HUES6 (cell line): Measurements from ENCODE around the gene PSMB2.

Source experiments
- H3K27ac ChIP-seq: 2 replicates; pipeline ENCODE4 v1.7.0; 2013; ENCODE audit warnings: low read depth, mild to moderate bottlenecking, low read length, inconsistent platforms
- H3K27me3 ChIP-seq: 2 replicates; pipeline ENCODE4 v1.6.1; 2013; ENCODE audit warnings: low read length; ENCODE audit not compliant: control insufficient read depth, insufficient read depth
- H3K36me3 ChIP-seq: 2 replicates; pipeline ENCODE4 v1.6.1; 2013; ENCODE audit warnings: low read length; ENCODE audit not compliant: control insufficient read depth, insufficient read depth
- H3K4me1 ChIP-seq: 2 replicates; pipeline ENCODE4 v1.6.1; 2013; ENCODE audit warnings: low read length; ENCODE audit not compliant: control insufficient read depth, insufficient read depth
- H3K4me3 ChIP-seq: 2 replicates; pipeline ENCODE4 v1.5.1; 2013; ENCODE audit warnings: low read depth, low read length
- H3K9ac ChIP-seq: one replicate; pipeline ENCODE4 v1.6.1; 2013; ENCODE audit warnings: mild to moderate bottlenecking, low read length
- H3K9me3 ChIP-seq: 2 replicates; pipeline ENCODE4 v1.6.1; 2013; ENCODE audit warnings: low read depth, low read length; ENCODE audit not compliant: control insufficient read depth, insufficient read depth

The PSMB2 gene

DNA sequence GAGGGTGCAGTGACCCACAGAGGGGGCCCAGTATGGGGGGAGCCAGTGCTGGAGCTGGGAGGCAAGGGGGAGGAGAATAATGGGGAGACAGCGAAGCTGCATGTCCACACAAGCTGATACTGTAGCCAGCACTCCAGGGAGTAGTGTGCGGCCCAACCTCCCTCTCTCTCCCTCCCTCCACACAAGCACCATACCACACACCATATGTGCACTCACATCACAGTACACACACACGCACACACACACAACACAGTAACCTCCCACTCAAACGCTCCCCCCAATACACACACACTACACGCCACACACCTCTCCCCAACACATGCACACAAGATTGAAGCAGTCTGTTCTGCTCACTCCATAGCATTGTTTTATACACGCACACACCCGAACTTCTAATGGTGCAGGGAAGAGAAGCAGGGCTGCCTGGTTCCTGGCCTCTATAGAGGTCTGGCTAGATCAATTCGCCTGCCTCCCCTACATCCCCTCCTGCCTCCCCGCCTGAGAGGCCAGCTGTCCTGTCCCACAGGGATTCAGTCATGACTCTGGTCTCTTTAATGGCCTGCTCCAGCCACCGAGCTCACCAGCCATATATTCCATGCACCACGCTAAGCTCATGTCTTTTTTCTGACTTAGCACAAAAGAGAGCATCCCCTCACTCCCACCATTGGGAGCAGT is 79.9 kb downstream of the PSMB2 start:
- H3K27ac ChIP-seq: no peak overlapping the region

DNA sequence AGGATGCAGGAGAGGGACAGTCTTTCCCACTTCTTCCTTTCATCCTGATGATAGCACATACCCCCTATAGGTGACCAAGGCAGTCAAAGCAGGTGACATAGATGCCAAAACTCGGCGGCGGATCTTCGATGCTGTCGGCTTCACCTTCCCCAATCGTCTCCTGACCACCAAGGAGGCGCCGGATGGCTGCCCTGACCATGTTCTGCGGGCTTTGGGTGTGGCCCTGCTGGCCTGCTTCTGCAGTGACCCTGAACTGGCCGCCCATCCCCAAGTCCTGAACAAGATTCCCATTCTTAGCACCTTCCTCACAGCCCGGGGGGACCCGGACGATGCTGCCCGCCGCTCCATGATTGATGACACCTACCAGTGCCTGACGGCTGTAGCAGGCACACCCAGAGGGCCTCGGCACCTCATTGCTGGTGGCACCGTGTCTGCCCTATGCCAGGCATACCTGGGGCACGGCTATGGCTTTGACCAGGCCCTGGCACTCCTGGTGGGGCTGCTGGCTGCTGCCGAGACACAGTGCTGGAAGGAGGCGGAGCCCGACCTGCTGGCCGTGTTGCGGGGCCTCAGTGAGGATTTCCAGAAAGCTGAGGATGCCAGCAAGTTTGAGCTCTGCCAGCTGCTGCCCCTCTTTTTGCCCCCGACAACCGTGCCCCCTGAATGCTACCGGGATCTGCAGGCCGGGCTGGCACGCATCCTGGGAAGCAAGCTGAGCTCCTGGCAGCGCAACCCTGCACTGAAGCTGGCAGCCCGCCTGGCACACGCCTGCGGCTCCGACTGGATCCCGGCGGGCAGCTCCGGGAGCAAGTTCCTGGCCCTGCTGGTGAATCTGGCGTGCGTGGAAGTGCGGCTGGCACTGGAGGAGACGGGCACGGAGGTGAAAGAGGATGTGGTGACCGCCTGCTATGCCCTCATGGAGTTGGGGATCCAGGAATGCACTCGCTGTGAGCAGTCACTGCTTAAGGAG is 80.8 kb downstream of the PSMB2 start:
- H3K27me3 ChIP-seq: no peaks in the 10 kb centered on the region
- H3K27ac ChIP-seq: no peak overlapping the region
- H3K9ac ChIP-seq: no peak overlapping the region
- H3K4me3 ChIP-seq: no peak overlapping the region
- H3K4me1 ChIP-seq: peaks cover 17% of the 10 kb centered on the region
- no peaks in the 10 kb centered on the region for H3K9me3 ChIP-seq
- peaks cover 53% of the 10 kb centered on the region for H3K36me3 ChIP-seq

More for the DNA sequence above, 79.9 kb downstream of the PSMB2 start:
- H3K9me3 ChIP-seq: no peaks in the 10 kb centered on the region
- no peak overlapping the region for H3K4me3 ChIP-seq
- peaks cover 8% of the 10 kb centered on the region; the same call in 1 of the 2 replicates for H3K4me1 ChIP-seq
- H3K36me3 ChIP-seq: peaks cover 60% of the 10 kb centered on the region
- no peak overlapping the region for H3K9ac ChIP-seq
- H3K27me3 ChIP-seq: no peaks in the 10 kb centered on the region

GRCh38 chr1:35559317-35559944 is 81.9 kb downstream of the PSMB2 start:
- H3K4me3 ChIP-seq: 0 out of 2 replicates have a peak overlapping the region, but pooled peaks have one; percentile 17
- H3K27me3 ChIP-seq: no peaks in the 10 kb centered on the region
- H3K9me3 ChIP-seq: no peaks in the 10 kb centered on the region
- peaks cover 25% of the 10 kb centered on the region for H3K4me1 ChIP-seq
- no peak overlapping the region for H3K27ac ChIP-seq
- H3K9ac ChIP-seq: no peak overlapping the region
- H3K36me3 ChIP-seq: peaks cover 47% of the 10 kb centered on the region

- peaks cover 39% of the 10 kb centered on the region for H3K36me3 ChIP-seq
- peaks cover 33% of the 10 kb centered on the region for H3K4me1 ChIP-seq
- peak overlapping the region; percentile 99 for H3K4me3 ChIP-seq
- H3K9me3 ChIP-seq: no peaks in the 10 kb centered on the region
- H3K27me3 ChIP-seq: no peaks in the 10 kb centered on the region
- H3K9ac ChIP-seq: peak overlapping the region; percentile 98
- H3K27ac ChIP-seq: no peak overlapping the region; the same call in 1 of the 2 replicates
Observed at GRCh38 chr1:35558374-35559316, 82.7 kb downstream of the PSMB2 start.

DNA sequence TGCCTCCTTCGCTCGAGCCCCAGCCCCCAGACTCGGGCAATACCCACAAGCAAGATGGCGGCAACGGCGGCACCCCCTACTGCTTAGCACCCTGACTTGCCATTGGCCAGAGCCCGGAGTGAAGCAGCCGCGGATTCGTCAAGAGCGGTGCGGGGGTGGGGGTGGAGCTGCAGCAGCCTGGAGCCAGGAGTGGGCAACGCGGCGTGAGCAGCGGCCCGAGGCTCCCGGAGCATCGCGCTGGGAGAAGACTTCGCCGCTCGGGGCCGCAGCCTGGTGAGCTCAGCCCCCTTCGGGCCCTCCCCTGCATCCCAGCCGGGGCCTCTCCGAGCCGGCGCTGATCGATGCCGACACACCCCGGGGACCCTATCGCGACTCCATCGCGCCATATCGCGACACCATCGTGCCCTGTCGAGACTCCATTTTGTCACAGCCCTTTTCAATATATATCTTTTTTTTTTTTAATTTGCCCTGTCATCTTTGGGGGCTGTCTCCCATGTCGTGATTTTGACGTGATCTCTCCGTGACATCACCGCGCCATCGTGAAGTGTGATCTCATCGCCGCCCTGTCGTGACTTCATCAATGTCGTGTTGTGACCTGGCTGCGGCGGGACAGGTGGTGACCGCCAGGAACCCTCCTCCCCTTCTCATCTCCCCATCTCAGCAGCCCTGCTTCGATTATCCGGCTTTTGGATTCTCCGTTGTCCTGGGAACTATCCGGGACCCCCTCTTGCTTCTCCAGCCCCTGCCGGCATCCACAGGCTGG is 83.5 kb downstream of the PSMB2 start, which contains the start of gene NCDN:
TSS of gene NCDN (plus strand) at position 189 of the 763 bp plus-strand sequence. CDS start at position 581, 392 bp downstream.
- peak within 1 kb of the TSS; percentile 98 for H3K9ac ChIP-seq
- peak within 1 kb of the TSS; percentile 99 for H3K27ac ChIP-seq
- peaks cover 40% of the 10 kb centered on the region for H3K36me3 ChIP-seq
- peaks cover 38% of the 10 kb centered on the region for H3K4me1 ChIP-seq
- no peaks in the 10 kb centered on the region for H3K9me3 ChIP-seq
- no peaks in the 10 kb centered on the region for H3K27me3 ChIP-seq
- H3K4me3 ChIP-seq: peak within 1 kb of the TSS; percentile 99

GRCh38 chr1:35557118-35557610 is 84.2 kb downstream of the PSMB2 start, which contains the start of gene KIAA0319L:
KIAA0319L (minus strand) TSS chr1:35557403; CDS start chr1:35554491, 2,912 bp downstream.
- H3K9me3 ChIP-seq: no peaks in the 10 kb centered on the region
- H3K27me3 ChIP-seq: no peaks in the 10 kb centered on the region
- peak within 1 kb of the TSS; percentile 99 for H3K27ac ChIP-seq
- H3K36me3 ChIP-seq: peaks cover 40% of the 10 kb centered on the region
- peak within 1 kb of the TSS; percentile 99 for H3K4me3 ChIP-seq
- H3K4me1 ChIP-seq: peaks cover 38% of the 10 kb centered on the region
- peak within 1 kb of the TSS; percentile 98 for H3K9ac ChIP-seq

GRCh38 chr1:35556484-35557117 is 84.7 kb downstream of the PSMB2 start:
- H3K9ac ChIP-seq: peak overlapping the region; percentile 98
- H3K27ac ChIP-seq: peak overlapping the region; percentile 99; the same call in 1 of the 2 replicates
- H3K36me3 ChIP-seq: peaks cover 40% of the 10 kb centered on the region
- no peaks in the 10 kb centered on the region for H3K27me3 ChIP-seq
- H3K4me1 ChIP-seq: peaks cover 38% of the 10 kb centered on the region
- no peaks in the 10 kb centered on the region for H3K9me3 ChIP-seq
- peak overlapping the region; percentile 99 for H3K4me3 ChIP-seq

- peak overlapping the region; percentile 96 for H3K27ac ChIP-seq
- H3K9ac ChIP-seq: peak overlapping the region; percentile 98
Observed at GRCh38 chr1:35555601-35556477, 85.5 kb downstream of the PSMB2 start.

More at GRCh38 chr1:35555601-35556477, 85.5 kb downstream of the PSMB2 start:
- Histone ChIP-seq H3K36me3 (peaks cover 37% of the 10 kb centered on the region), H3K27me3 (no peaks in the 10 kb centered on the region), H3K9me3 (no peaks in the 10 kb centered on the region), H3K4me3 (peak overlapping the region; percentile 99), H3K4me1 (peaks cover 38% of the 10 kb centered on the region)
